GM23248 (cell line): ENCODE measurements around the gene SLC10A7.

Experiments used
- EZH2 ChIP-seq: fragments of 200-600 bp; sonication (generic); IDR thresholded peaks from 2 replicates; pipeline ENCODE4 v1.6.1; 2018; ENCODE audit warnings: antibody characterized with exemption, mild to moderate bottlenecking; ENCODE audit not compliant: insufficient read depth, poor library complexity, severe bottlenecking
- EZH2phosphoT487 ChIP-seq: fragments of 200-600 bp; sonication (generic); IDR thresholded peaks from 2 replicates; pipeline ENCODE4 v1.6.1; 2018; ENCODE audit warnings: antibody characterized with exemption, moderate library complexity, mild to moderate bottlenecking, low read depth; ENCODE audit not compliant: insufficient read depth

DNA sequence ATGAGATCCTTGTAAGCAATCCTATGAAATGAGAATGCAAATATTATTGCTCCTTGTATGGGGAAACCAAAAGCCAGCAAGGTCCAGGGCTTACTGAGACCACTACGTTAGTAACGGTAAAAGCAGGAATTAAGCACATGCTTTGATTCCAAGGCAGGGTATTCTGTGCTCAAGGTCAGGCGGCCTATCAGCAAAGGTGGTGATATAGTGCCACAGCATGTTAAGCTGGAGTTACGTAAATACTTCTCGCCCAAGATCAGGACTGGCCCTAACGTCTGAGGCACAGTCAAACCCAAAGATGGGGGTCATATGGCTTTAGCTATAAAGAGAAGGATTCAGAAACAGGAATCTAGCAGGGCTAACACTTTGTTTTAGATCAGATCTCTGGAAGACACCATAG, 27.6 kb downstream of the SLC10A7 start:
- no peak for TF ChIP-seq EZH2phosphoT487
- TF ChIP-seq EZH2 = no peak
